ENCODE results near the gene CCSER1.
"Not testable (repeated sequence)": the region's sequence is repeated elsewhere in the genome, so short reads cannot be mapped to it uniquely, and the experiment has no call there.

Gene CCSER1

GRCh38 chr4:90845777-90846176 is 718.6 kb downstream of the CCSER1 start:
- DNase-seq, result no peak

- DNase-seq, result no peak
Observed at GRCh38 chr4:90852237-90852636, 725.0 kb downstream of the CCSER1 start.

GRCh38 chr4:90855111-90855510 is 727.9 kb downstream of the CCSER1 start:
- no peak for DNase-seq

GRCh38 chr4:90857081-90857820 is 730.1 kb downstream of the CCSER1 start:
- no peak for DNase-seq

- DNase-seq, result no peak
Observed at GRCh38 chr4:90875791-90876190, 748.6 kb downstream of the CCSER1 start.

- DNase-seq, result no peak
Observed at GRCh38 chr4:90876296-90876695, 749.1 kb downstream of the CCSER1 start.

- DNase-seq, result no peak
Observed at GRCh38 chr4:90883519-90883918, 756.3 kb downstream of the CCSER1 start.

GRCh38 chr4:90888571-90888970 is 761.4 kb downstream of the CCSER1 start:
- no peak for DNase-seq

GRCh38 chr4:90889171-90889570 is 762.0 kb downstream of the CCSER1 start:
- no peak for DNase-seq

GRCh38 chr4:90903413-90903812 is 776.2 kb downstream of the CCSER1 start:
- not testable (repeated sequence) for DNase-seq

- DNase-seq, result no peak
Observed at GRCh38 chr4:90904021-90904420, 776.8 kb downstream of the CCSER1 start.

- no peak for DNase-seq
Observed at GRCh38 chr4:90906239-90906638, 779.0 kb downstream of the CCSER1 start.

GRCh38 chr4:90911724-90912434 is 784.7 kb downstream of the CCSER1 start:
- DNase-seq, result not testable (repeated sequence)

GRCh38 chr4:90922174-90922573 is 795.0 kb downstream of the CCSER1 start:
- no peak for DNase-seq

- DNase-seq, result no peak
Observed at GRCh38 chr4:90926957-90927356, 799.8 kb downstream of the CCSER1 start.

GRCh38 chr4:90943311-90943710 is 816.1 kb downstream of the CCSER1 start:
- no peak for DNase-seq

GRCh38 chr4:90946945-90947344 is 819.8 kb downstream of the CCSER1 start:
- DNase-seq, result no peak

- DNase-seq, result no peak
Observed at GRCh38 chr4:90950385-90950841, 823.2 kb downstream of the CCSER1 start.

- DNase-seq, result no peak
Observed at GRCh38 chr4:90951037-90951436, 823.8 kb downstream of the CCSER1 start.

GRCh38 chr4:90958256-90958895 is 831.2 kb downstream of the CCSER1 start:
- DNase-seq, result no peak

GRCh38 chr4:90960433-90960832 is 833.2 kb downstream of the CCSER1 start:
- no peak for DNase-seq

- DNase-seq, result no peak
Observed at GRCh38 chr4:90960840-90961239, 833.6 kb downstream of the CCSER1 start.

GRCh38 chr4:90970021-90970420 is 842.8 kb downstream of the CCSER1 start:
- DNase-seq, result no peak

- DNase-seq, result no peak
Observed at GRCh38 chr4:90977726-90978125, 850.5 kb downstream of the CCSER1 start.

Data from activated CD4-positive, CD25-positive, alpha-beta regulatory T cell treated with anti-CD3 and anti-CD28 coated beads, Interleukin-2, amount 50 U/mL, for 72 hours (primary cell).